Measurements from ENCODE around the gene PCP4.

- TF ChIP-seq CREM (CRISPR knock-in tag; IDR thresholded peaks at IDR 0.05), result no peak
- no peak for TF ChIP-seq ZNF263 (CRISPR knock-in tag; IDR thresholded peaks at IDR 0.05; ENCODE audit: low read depth)
- no peak for TF ChIP-seq FOXP1 (CRISPR knock-in tag; IDR thresholded peaks at IDR 0.05; ENCODE audit: borderline replicate concordance)
- TF ChIP-seq ZNF138 (CRISPR knock-in tag; conservative IDR thresholded peaks at IDR 0.05), result no peak
- TF ChIP-seq, protein P1, sequence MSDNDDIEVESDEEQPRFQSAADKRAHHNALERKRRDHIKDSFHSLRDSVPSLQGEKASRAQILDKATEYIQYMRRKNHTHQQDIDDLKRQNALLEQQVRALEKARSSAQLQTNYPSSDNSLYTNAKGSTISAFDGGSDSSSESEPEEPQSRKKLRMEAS (CRISPR knock-in tag; IDR thresholded peaks at IDR 0.05), result no peak
- TF ChIP-seq ZNF423 (CRISPR knock-in tag; IDR thresholded peaks at IDR 0.05), result no peak
- TF ChIP-seq, protein P2, sequence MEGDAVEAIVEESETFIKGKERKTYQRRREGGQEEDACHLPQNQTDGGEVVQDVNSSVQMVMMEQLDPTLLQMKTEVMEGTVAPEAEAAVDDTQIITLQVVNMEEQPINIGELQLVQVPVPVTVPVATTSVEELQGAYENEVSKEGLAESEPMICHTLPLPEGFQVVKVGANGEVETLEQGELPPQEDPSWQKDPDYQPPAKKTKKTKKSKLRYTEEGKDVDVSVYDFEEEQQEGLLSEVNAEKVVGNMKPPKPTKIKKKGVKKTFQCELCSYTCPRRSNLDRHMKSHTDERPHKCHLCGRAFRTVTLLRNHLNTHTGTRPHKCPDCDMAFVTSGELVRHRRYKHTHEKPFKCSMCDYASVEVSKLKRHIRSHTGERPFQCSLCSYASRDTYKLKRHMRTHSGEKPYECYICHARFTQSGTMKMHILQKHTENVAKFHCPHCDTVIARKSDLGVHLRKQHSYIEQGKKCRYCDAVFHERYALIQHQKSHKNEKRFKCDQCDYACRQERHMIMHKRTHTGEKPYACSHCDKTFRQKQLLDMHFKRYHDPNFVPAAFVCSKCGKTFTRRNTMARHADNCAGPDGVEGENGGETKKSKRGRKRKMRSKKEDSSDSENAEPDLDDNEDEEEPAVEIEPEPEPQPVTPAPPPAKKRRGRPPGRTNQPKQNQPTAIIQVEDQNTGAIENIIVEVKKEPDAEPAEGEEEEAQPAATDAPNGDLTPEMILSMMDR (IDR thresholded peaks at IDR 0.05), result no peak
- TF ChIP-seq PREB (CRISPR knock-in tag; IDR thresholded peaks at IDR 0.05; ENCODE audit: borderline replicate concordance), result no peak
These were observed 105.9 kb downstream of the PCP4 start for GRCh38 chr21:39972976-39973770.
